Choroid plexus epithelial cell (primary cell): ENCODE results near the gene MOSPD2.

ENCODE experiments used
- DNase-seq: peaks from one replicate; pipeline ENCODE4 v3.0.0-alpha.2; 2010; ENCODE audit warnings: low read depth
- H3K4me3 ChIP-seq: 2 replicates; pipeline ENCODE4 v1.5.1; 2011; ENCODE audit warnings: low read depth, mild to moderate bottlenecking, control low read depth, low read length, moderate library complexity
- TF ChIP-seq, protein P1 (sequence below): conservative IDR thresholded peaks from 2 replicates; pipeline ENCODE4 v1.5.1; 2011; ENCODE audit warnings: low read depth, mild to moderate bottlenecking, control low read depth, inconsistent platforms, low read length, moderate library complexity

Gene MOSPD2

DNA sequence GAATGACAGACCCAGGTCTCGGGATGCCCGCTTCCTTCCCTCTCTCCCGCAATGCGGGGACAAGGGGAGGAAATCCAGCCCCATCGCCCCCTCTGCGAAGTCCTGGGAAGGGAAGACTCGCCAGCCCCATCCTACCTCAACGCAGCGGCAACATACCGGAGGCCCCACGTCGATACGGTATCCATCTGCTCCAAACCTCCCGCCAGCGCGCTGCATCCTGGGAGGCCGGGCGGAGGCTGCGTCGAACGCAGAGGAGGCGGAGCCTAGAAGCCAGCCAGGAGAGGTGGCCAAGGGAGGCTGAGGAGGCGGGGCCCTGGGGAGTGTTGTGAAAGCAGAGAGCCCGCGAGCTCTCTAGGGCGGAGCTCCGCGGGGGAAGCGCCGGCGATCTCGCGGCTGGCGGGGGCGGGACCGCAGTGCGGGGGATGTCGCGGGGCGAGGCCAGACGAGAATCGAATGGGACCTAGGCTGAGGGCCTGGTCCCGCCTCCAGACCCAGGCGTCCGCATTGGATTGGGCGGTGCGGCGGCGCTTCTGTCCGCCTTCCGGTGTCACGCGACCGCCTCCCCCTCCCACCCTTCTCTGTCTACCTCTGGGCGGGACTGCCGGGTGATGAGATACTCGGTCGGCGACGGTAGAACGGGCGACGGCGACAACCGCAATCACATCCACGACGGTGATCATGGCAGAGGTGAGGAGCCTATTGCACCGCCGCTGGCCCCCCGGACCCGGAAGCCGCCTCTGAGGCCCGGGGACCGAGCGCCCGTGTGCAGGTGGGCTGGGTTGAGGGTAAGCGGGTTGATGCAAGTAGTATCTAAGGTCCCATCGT, at the start of gene MOSPD2, which contains the start of gene FANCB:
Gene MOSPD2 (plus strand): TSS at position 571 of the 825 bp plus-strand sequence. CDS start 108 bp downstream, at position 679.
Gene FANCB (minus strand): TSS at position 219 of the 825 bp plus-strand sequence. CDS start 7,559 bp downstream, outside the sequence.
- TF ChIP-seq, protein P1, sequence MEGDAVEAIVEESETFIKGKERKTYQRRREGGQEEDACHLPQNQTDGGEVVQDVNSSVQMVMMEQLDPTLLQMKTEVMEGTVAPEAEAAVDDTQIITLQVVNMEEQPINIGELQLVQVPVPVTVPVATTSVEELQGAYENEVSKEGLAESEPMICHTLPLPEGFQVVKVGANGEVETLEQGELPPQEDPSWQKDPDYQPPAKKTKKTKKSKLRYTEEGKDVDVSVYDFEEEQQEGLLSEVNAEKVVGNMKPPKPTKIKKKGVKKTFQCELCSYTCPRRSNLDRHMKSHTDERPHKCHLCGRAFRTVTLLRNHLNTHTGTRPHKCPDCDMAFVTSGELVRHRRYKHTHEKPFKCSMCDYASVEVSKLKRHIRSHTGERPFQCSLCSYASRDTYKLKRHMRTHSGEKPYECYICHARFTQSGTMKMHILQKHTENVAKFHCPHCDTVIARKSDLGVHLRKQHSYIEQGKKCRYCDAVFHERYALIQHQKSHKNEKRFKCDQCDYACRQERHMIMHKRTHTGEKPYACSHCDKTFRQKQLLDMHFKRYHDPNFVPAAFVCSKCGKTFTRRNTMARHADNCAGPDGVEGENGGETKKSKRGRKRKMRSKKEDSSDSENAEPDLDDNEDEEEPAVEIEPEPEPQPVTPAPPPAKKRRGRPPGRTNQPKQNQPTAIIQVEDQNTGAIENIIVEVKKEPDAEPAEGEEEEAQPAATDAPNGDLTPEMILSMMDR = no peak
- H3K4me3 ChIP-seq = peak within 1 kb of the TSS; percentile 78

DNA sequence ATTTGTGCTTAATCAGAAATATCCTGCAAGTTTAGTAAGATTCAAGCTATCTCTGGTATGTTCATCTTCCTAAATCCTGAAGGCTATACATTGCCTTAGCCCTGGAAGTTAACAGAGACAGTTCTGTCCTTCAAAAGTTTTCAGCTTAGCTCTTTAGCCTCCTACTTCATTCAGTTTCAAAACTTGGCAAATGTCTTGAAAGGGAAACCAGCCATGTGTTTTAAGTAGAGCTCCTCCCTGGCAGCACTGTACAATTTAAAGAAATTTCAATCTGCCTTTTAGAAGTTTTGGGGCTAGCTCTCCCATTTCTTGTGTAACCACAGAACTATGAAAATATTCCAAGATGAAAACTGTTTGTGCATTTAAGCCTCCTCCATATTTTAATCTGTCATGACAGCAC, 47.4 kb upstream of the MOSPD2 start:
- DNase-seq = no peak
- H3K4me3 ChIP-seq = no peak overlapping the region
- TF ChIP-seq, protein P1 = no peak

More for the DNA sequence above, at the start of gene MOSPD2, which contains the start of gene FANCB:
- DNase-seq = peak; percentile 95

DNA sequence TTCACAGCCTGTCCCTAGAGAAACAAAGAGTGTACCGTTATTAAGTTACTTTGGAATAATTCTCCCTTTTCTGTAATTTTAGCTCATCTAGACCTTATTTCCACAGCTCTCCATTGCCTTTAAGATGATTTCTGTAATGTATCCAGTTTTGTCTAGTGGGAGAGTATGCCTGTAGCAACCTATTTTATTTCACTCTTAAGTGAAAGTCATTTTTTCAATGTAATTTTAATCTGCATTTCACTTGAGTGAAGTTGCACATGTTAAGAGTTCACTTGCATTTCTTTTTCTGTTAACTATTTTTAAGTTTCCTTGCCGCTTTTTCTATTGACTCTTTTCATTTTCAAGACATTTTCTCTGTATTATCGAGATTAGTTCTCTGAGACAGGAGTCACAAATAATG, 46.9 kb upstream of the MOSPD2 start:
- TF ChIP-seq, protein P1 = no peak
- no peak for DNase-seq
- no peak overlapping the region for H3K4me3 ChIP-seq

DNA sequence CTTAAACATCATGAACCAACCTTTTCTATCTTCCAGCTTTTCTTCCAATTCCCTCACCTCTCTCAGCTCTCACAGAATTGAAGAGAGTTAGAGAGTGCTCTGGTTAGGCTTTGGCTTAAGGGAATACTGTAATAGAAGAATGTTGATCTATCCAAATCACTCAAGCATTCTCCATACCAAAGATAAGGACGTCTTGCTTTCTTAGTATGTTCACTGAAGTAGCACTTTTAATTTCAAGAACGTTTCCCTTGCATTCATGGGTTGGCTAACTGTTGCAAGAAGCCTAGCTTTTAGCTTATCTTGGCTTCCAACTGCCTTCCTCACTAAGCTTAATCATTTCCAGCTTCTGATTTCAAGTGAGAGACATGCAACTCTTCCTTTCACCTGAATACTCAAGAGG, 43.6 kb upstream of the MOSPD2 start:
- TF ChIP-seq, protein P1 = no peak
- DNase-seq = no peak
- no peak overlapping the region for H3K4me3 ChIP-seq

DNA sequence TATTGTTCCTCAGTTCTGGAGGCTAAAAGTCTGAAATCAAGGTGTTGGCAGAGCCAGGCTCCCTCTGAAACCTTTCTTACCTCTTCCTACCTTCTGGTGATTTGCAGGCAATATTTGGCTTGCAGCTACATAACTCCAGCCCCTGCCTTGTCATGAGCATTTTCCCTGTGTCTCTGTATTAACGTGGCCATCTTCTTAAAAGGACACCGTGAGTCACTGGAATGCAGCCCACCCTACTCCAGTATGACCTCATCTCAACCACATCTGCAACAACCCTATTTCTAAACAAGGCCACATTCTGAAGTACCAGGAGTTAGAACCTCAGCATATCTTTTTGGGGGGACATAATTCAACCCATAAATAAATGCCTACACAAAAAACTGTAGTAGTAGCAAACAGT, 41.1 kb upstream of the MOSPD2 start:
- TF ChIP-seq, protein P1 = no peak
- DNase-seq = peak; percentile 42

DNA sequence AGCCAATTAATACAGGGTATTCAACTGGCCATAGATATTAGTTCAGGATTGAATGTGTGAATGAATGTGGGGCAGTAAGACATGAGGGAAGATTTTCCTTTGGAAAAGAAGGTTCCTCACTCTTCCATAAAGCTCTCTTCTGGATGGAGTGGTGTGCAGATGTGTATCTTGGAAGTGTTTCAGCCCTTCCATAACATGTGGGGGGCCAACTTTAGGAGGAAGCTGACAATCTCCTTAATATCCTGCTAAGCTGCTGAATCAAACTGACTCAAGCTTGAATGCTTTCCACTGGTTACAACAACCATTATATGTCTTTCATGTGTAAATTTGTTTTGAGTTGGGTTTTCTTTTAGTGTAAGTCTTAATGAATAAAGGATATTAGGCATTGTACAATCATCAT, 40.6 kb upstream of the MOSPD2 start:
- H3K4me3 ChIP-seq = no peak overlapping the region
- TF ChIP-seq, protein P1 = no peak
- no peak for DNase-seq

More for the DNA sequence above, 41.1 kb upstream of the MOSPD2 start:
- no peak overlapping the region for H3K4me3 ChIP-seq
